K562 (cell line): Measurements from ENCODE around the gene PITPNM3. TPM values are rescaled to one million over a fixed set of nuclear protein-coding genes. Genes with fewer than 3 reads are reported as not detected.

Experiments used
- ATAC-seq: fragments of 200-7000 bp; cut with Tn5 transposase; 3 replicates; pipeline ENCODE4 v1.9.1; 2020; ENCODE audit warnings: moderate library complexity
- BruUV-seq: library from RNA; stranded (reverse); fragments of 400-500 nt; replicated peaks from 2 replicates; lab custom pipeline; 2021; lab: Mats Ljungman, UMichigan
- CTCF ChIA-PET: fragments of 300-600 bp; formaldehyde crosslinking; extraction: SDS; loops from one replicate; lab custom pipeline; 2021; ENCODE audit warnings: low intra/inter-chr PET ratio; lab: Yijun Ruan, JAX
- POLR2A ChIA-PET: fragments of 300-600, 350-650 bp; sonication (Branson Sonifier 250); formaldehyde crosslinking; extraction: SDS; loops from one replicate; lab custom pipeline; 2021; ENCODE audit warnings: antibody characterized with exemption, inconsistent platforms; lab: Yijun Ruan, JAX
- DNase-seq, 4 experiments: peaks; one replicate each; pipeline versions ENCODE4 v3.0.0 to v3.0.0-alpha.2; 2011 to 2018; ENCODE audit warnings: low spot score in 3 of 4, mixed read lengths in 3 of 4; ENCODE audit errors: extremely low read depth in 1 of 4
- FAIRE-seq: peaks from 2 replicates; lab custom pipeline; 2011; peaks lifted over from hg19 to GRCh38; lab: Jason Lieb, UNC
- H2AFZ ChIP-seq: 2 replicates; pipeline ENCODE4 v1.6.0; 2011; ENCODE audit warnings: low read depth, low read length, control low read depth, inconsistent platforms
- H3K27ac ChIP-seq: fragments of 200-600 bp; 3 replicates; pipeline ENCODE4 v1.8.0; 2011; ENCODE audit warnings: low read depth, mild to moderate bottlenecking, control low read depth, inconsistent platforms, low read length, moderate library complexity, mixed read lengths; ENCODE audit errors: extremely low read depth
- H3K27me3 ChIP-seq, 2 experiments: fragments of 300-600 bp in 1 of 2; 2 replicates in 1 of 2; 3 replicates in 1 of 2; pipeline versions ENCODE4 v1.6.0 to v1.8.0; 2011; ENCODE audit warnings: inconsistent platforms in 2 of 2, low read length in 2 of 2, mild to moderate bottlenecking in 1 of 2, mixed read lengths in 1 of 2, moderate library complexity in 1 of 2; ENCODE audit not compliant: control insufficient read depth in 2 of 2, insufficient read depth in 2 of 2
- H3K36me3 ChIP-seq: fragments of 300-600 bp; 3 replicates; pipeline ENCODE4 v1.8.0; 2011; ENCODE audit warnings: mild to moderate bottlenecking, low read length, inconsistent platforms; ENCODE audit not compliant: control insufficient read depth, insufficient read depth
- H3K4me1 ChIP-seq, 2 experiments: fragments of 200-600 bp in 1 of 2; replicated peaks in 1 of 2; 2 replicates in 1 of 2; 3 replicates in 1 of 2; pipeline versions ENCODE4 v1.5.1 to v1.8.0; 2011; ENCODE audit warnings: inconsistent platforms in 2 of 2, low read length in 2 of 2, mild to moderate bottlenecking in 1 of 2, mixed read lengths in 1 of 2, moderate library complexity in 1 of 2; ENCODE audit not compliant: control insufficient read depth in 2 of 2, insufficient read depth in 2 of 2
- H3K4me2 ChIP-seq: 2 replicates; pipeline ENCODE4 v1.6.1; 2011; ENCODE audit warnings: low read length, control low read depth, inconsistent platforms, mixed read lengths; ENCODE audit not compliant: insufficient read depth
- H3K4me3 ChIP-seq: fragments of 200-600 bp; sonication (generic), shearing (Covaris generic); 2 replicates; pipeline ENCODE4 v1.5.1; 2016; ENCODE audit warnings: control low read depth, inconsistent platforms
- H3K79me2 ChIP-seq: fragments of 200-600 bp; 3 replicates; pipeline ENCODE4 v1.8.0; 2011; ENCODE audit warnings: low read length, inconsistent platforms; ENCODE audit not compliant: control insufficient read depth, insufficient read depth
- H3K9ac ChIP-seq, 2 experiments: 2 replicates each; pipeline versions ENCODE4 v1.6.0 to v1.6.1; 2011; ENCODE audit warnings: low read depth in 2 of 2, low read length in 2 of 2, control low read depth in 1 of 2, inconsistent platforms in 1 of 2, mild to moderate bottlenecking in 1 of 2, mixed read lengths in 1 of 2; ENCODE audit not compliant: insufficient read depth in 1 of 2
- H3K9me1 ChIP-seq: one replicate; pipeline ENCODE4 v1.6.0; 2011; ENCODE audit warnings: inconsistent platforms, mild to moderate bottlenecking, low read length, moderate library complexity; ENCODE audit not compliant: control insufficient read depth, insufficient read depth
- H3K9me3 ChIP-seq: replicated peaks from 2 replicates; pipeline ENCODE4 v1.5.1; 2011; ENCODE audit warnings: low read depth, low read length, inconsistent platforms; ENCODE audit not compliant: control insufficient read depth, insufficient read depth
- H4K20me1 ChIP-seq: replicated peaks from 2 replicates; pipeline ENCODE4 v1.6.1; 2011; ENCODE audit warnings: low read length, inconsistent platforms, mixed read lengths; ENCODE audit not compliant: control insufficient read depth, insufficient read depth
- ATF7 ChIP-seq: fragments of 450-650 bp; IDR thresholded peaks from 2 replicates; pipeline ENCODE4 v1.7.1; 2014; ENCODE audit warnings: mild to moderate bottlenecking, moderate library complexity
- C11orf30 ChIP-seq: fragments of 450-650 bp; IDR thresholded peaks from 2 replicates; pipeline ENCODE4 v1.6.1; 2016; ENCODE audit warnings: low read depth, mild to moderate bottlenecking
- CHCHD3 ChIP-seq: fragments of 250-450 bp; sonication (Bioruptor Pico); IDR thresholded peaks from 2 replicates; pipeline ENCODE4 v2.1.2; 2022; ENCODE audit warnings: mild to moderate bottlenecking
- ELF1 ChIP-seq: fragments of 200-800 bp; sonication (Bioruptor generic); IDR thresholded peaks from 2 replicates; pipeline ENCODE4 v1.6.1; 2016; ENCODE audit warnings: missing genetic modification characterization, missing compliant biosample characterization
- ETV6 ChIP-seq, 3 experiments: fragments of 150-350 bp in 1 of 3; sonication (generic) in 1 of 3; formaldehyde crosslinking in 1 of 3; IDR thresholded peaks; 2 replicates each; pipeline versions ENCODE4 v1.6.1 to v1.8.0; 2014 to 2022; ENCODE audit warnings: borderline replicate concordance in 2 of 3, low read depth in 2 of 3, antibody characterized with exemption in 1 of 3, low read length in 1 of 3, mild to moderate bottlenecking in 1 of 3, missing genetic modification reagents in 1 of 3
- GATAD2B ChIP-seq: fragments of 450-650 bp; IDR thresholded peaks from 2 replicates; pipeline ENCODE4 v1.6.1; 2017; ENCODE audit warnings: mild to moderate bottlenecking, borderline replicate concordance
- MCM2 ChIP-seq: fragments of 450-650 bp; IDR thresholded peaks from 2 replicates; pipeline ENCODE4 v1.6.1; 2017; ENCODE audit warnings: low read depth, mild to moderate bottlenecking
- NCOR1 ChIP-seq: fragments of 450-650 bp; IDR thresholded peaks from 2 replicates; pipeline ENCODE4 v1.6.1; 2016; ENCODE audit warnings: mild to moderate bottlenecking, moderate library complexity
- PRPF4 ChIP-seq: fragments of 200-400 bp; formaldehyde crosslinking; IDR thresholded peaks from one replicate; pipeline ENCODE4 v1.6.1; 2017; ENCODE audit warnings: low read length, low read depth, mild to moderate bottlenecking; ENCODE audit not compliant: insufficient read depth, poor library complexity, severe bottlenecking
- ZNF431 ChIP-seq: sonication (generic); formaldehyde crosslinking; IDR thresholded peaks from 2 replicates; pipeline ENCODE4 v1.8.0; 2022; ENCODE audit warnings: mild to moderate bottlenecking, missing genetic modification reagents
- ZNF75A ChIP-seq: fragments of 450-650 bp; formaldehyde crosslinking; IDR thresholded peaks from 2 replicates; pipeline ENCODE4 v1.4.0; 2020; ENCODE audit warnings: mild to moderate bottlenecking
- WGBS: fragments of 100-300 bp; shearing (Covaris generic); methylation state at CpG from one replicate; pipeline ENCODE4 v1.1.6; 2016; ENCODE audit warnings: low coverage, mixed read lengths; ENCODE audit not compliant: insufficient coverage; ENCODE audit errors: missing lambda C conversion rate; 5-methylcytosine and 5-hydroxymethylcytosine counted together
- in situ Hi-C: fragments of 300-500 bp; cut with MboI; formaldehyde crosslinking; loops from 4 replicates; pipeline ENCODE4 v1.15.0; 2018; ENCODE audit warnings: inconsistent platforms, mixed read lengths
- intact Hi-C: fragments of 100-400 bp; cut with micrococcal nuclease; formaldehyde crosslinking; loops from 2 replicates; pipeline ENCODE4 v1.14.2; 2022
- polyA plus RNA-seq, 8 experiments: library from polyadenylated mRNA; depleted of rRNA in 4 of 8; stranded (reverse) in 5 of 8; unstranded in 3 of 8; fragments of >200 nt; fragmentation: Nextera tagmentation in 2 of 8; fragmentation: Illumina TruSeq in 1 of 8; extraction: Ambion mirVana in 2 of 8; extraction: Trizol in 1 of 8; gene quantifications; 2 replicates each; pipeline versions ENCODE4 v1.2.1 to v1.2.3, GENCODE V29; 2011 to 2014; ENCODE audit warnings: inconsistent platforms in 1 of 8, missing spikeins in 1 of 8
- total RNA-seq, 7 experiments: library from RNA; depleted of rRNA in 6 of 7; stranded (reverse); fragments of >200 nt in 6 of 7; fragmentation: Illumina TruSeq in 2 of 7; extraction: Trizol in 2 of 7; gene quantifications; 2 replicates each; pipeline versions ENCODE4 v1.2.1 to v1.2.3, GENCODE V29; 2011 to 2021; ENCODE audit warnings: low replicate concordance in 1 of 7
- TF ChIP-seq, protein P1 (sequence below): fragments of 250-450 bp; sonication (Bioruptor Pico); IDR thresholded peaks from 2 replicates; pipeline ENCODE4 v1.8.0; 2021; ENCODE audit warnings: borderline replicate concordance, mild to moderate bottlenecking, moderate library complexity; ENCODE audit not compliant: poor library complexity, severe bottlenecking

The PITPNM3 gene
- total and polyA plus RNA-seq, 9 of the 15 experiments (the other 6 are each of a cell fraction or from before 2014, with no cell fraction given): 0.14 to 0.38 (median 0.22) TPM; not detected in 2

GRCh38 chr17:6555331-6556120 lies 829 bp downstream of the PITPNM3 start (continued):
- TF ChIP-seq GATAD2B: no peak
- TF ChIP-seq, protein P1, sequence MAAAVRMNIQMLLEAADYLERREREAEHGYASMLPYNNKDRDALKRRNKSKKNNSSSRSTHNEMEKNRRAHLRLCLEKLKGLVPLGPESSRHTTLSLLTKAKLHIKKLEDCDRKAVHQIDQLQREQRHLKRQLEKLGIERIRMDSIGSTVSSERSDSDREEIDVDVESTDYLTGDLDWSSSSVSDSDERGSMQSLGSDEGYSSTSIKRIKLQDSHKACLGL (CRISPR knock-in tag): no peak

DNA sequence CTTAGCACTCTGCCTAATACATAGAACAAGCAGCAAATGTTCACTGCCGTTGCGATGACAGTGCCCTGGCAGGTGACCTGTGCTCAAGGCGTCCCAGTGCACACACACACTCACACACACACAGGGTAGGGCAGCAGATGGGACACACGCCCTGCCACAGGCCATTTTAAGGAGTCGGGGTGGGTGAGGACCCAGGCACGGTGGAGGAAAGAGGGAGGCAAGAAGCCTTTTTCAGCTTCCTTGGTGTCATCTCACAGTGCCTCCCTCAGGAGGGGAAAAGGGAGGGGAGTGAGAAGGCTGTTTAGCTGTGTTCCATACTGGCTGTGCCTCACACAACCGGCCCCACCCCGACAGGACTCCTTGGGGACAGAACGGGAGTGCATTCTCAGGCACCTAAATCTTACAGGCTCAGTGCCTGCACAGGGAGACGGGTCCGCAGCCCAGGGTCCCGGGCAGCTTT lies 1.5 kb downstream of the PITPNM3 start:
- in situ Hi-C loops: no loop called here
- Histone ChIP-seq H3K27me3 (peaks cover 13 to 28% of the 10 kb centered on the region in 2 experiments; a peak in 4 of 5 replicates), H3K9me3 (no peaks in the 10 kb centered on the region), H3K79me2 (no peaks in the 10 kb centered on the region), H4K20me1 (peaks cover 4% of the 10 kb centered on the region; the same call in 1 of the 2 replicates), H3K4me2 (no peak overlapping the region), H3K4me1 (peaks cover 0 to 14% of the 10 kb centered on the region in 2 experiments; a peak in 3 of 5 replicates), H3K9me1 (no peaks in the 10 kb centered on the region), H2AFZ (no peak overlapping the region), H3K9ac (no peak overlapping the region), H3K4me3 (no peak overlapping the region), H3K27ac (no peak overlapping the region), H3K36me3 (no peaks in the 10 kb centered on the region)
- DNase-seq (no peak), FAIRE-seq (no peak), ATAC-seq (no peak; the same call in 2 of the 3 replicates)
- TF ChIP-seq NCOR1 (no peak), ZNF75A (CRISPR knock-in tag) (no peak), C11orf30 (no peak), CHCHD3 (no peak), ATF7 (no peak), ELF1 (tag) (no peak), MCM2 (no peak), ETV6 (IDR thresholded peaks at IDR 0.05; ENCODE audit: borderline replicate concordance in 1 of 2, low read depth in 2 of 2, low read length in 1 of 2) (no peak), ETV6 (CRISPR knock-in tag; IDR thresholded peaks at IDR 0.05; ENCODE audit: borderline replicate concordance) (no peak), ZNF431 (CRISPR knock-in tag) (no peak), PRPF4 (no peak)
- intact Hi-C loops: no loop called here
- ChIA-PET CTCF (no interaction called here), POLR2A (no interaction called here)
- 6% methylated on average over 10 of the region's 12 CpGs for WGBS
- no TSS peak for BruUV-seq
